Neural cell (in vitro differentiated cells): ENCODE data around the gene LGALS1. TPM values are rescaled to one million over a fixed set of nuclear protein-coding genes. Genes with fewer than 3 reads are reported as not detected.

Experiments
- H2AFZ ChIP-seq: fragments of 200-600, 300-800 bp; sonication (generic), shearing (Covaris generic); 2 replicates; pipeline ENCODE4 v1.6.0; 2014; ENCODE audit warnings: low read depth, mild to moderate bottlenecking, antibody characterized with exemption, low read length, moderate library complexity
- H3F3A ChIP-seq: fragments of 200-600 bp; shearing (Covaris generic); 2 replicates; pipeline ENCODE4 v1.6.1; 2016; ENCODE audit warnings: mild to moderate bottlenecking, moderate library complexity, mixed read lengths, antibody characterized with exemption, low read length; ENCODE audit not compliant: insufficient read depth, poor library complexity, severe bottlenecking
- H3K27ac ChIP-seq: fragments of 200-600, 300-800 bp; sonication (generic), shearing (Covaris generic); 2 replicates; pipeline ENCODE4 v1.5.1; 2014; ENCODE audit warnings: mild to moderate bottlenecking, low read length, moderate library complexity
- H3K27me3 ChIP-seq: fragments of 300-800, 200-600 bp; sonication (generic), shearing (Covaris generic); 2 replicates; pipeline ENCODE4 v1.6.0; 2014; ENCODE audit warnings: mild to moderate bottlenecking, low read depth, low read length, moderate library complexity; ENCODE audit not compliant: insufficient read depth
- H3K36me3 ChIP-seq: fragments of 300-800, 200-600 bp; sonication (generic), shearing (Covaris generic); 2 replicates; pipeline ENCODE4 v1.5.1; 2014; ENCODE audit warnings: mild to moderate bottlenecking, antibody characterized with exemption, low read length, moderate library complexity; ENCODE audit not compliant: insufficient read depth
- H3K4me2 ChIP-seq: fragments of 300-800, 200-600 bp; sonication (generic), shearing (Covaris generic); 2 replicates; pipeline ENCODE4 v1.6.0; 2014; ENCODE audit warnings: mild to moderate bottlenecking, low read length
- H3K4me3 ChIP-seq: fragments of 300-800, 200-600 bp; sonication (generic), shearing (Covaris generic); 2 replicates; pipeline ENCODE4 v1.5.1; 2014; ENCODE audit warnings: mild to moderate bottlenecking, low read length, moderate library complexity
- H3K79me2 ChIP-seq: fragments of 200-600 bp; shearing (Covaris generic); replicated peaks from 2 replicates; pipeline ENCODE4 v1.6.0; 2014; ENCODE audit warnings: mild to moderate bottlenecking, low read length, moderate library complexity; ENCODE audit not compliant: insufficient read depth
- H3K9ac ChIP-seq: fragments of 300-800, 200-600 bp; sonication (generic), shearing (Covaris generic); 2 replicates; pipeline ENCODE4 v1.6.1; 2016; ENCODE audit warnings: mild to moderate bottlenecking, low read length, mixed read lengths
- H3K9me2 ChIP-seq: fragments of 200-600 bp; shearing (Covaris generic); 2 replicates; pipeline ENCODE4 v1.6.1; 2016; ENCODE audit warnings: mild to moderate bottlenecking, low read length, mixed read lengths; ENCODE audit not compliant: insufficient read depth
- H3K9me3 ChIP-seq: fragments of 200-600, 300-800 bp; sonication (generic), shearing (Covaris generic); 2 replicates; pipeline ENCODE4 v1.6.1; 2016; ENCODE audit warnings: mild to moderate bottlenecking, mixed run types, low read length, moderate library complexity, mixed read lengths
- H4K20me1 ChIP-seq: fragments of 200-600 bp; shearing (Covaris generic); 2 replicates; pipeline ENCODE4 v1.6.1; 2016; ENCODE audit warnings: mild to moderate bottlenecking, mixed run types; ENCODE audit not compliant: insufficient read depth
- CTCF ChIP-seq: fragments of 450-650 bp; IDR thresholded peaks from 2 replicates; pipeline ENCODE4 v1.5.1; 2014; ENCODE audit warnings: antibody characterized with exemption, mild to moderate bottlenecking, moderate library complexity; ENCODE audit not compliant: poor library complexity, severe bottlenecking
- EP300 ChIP-seq: fragments of 450-650 bp; conservative IDR thresholded peaks from 2 replicates; pipeline ENCODE4 v1.6.1; 2014; ENCODE audit warnings: antibody characterized with exemption, mild to moderate bottlenecking, moderate library complexity; ENCODE audit not compliant: poor library complexity, severe bottlenecking
- EZH2 ChIP-seq: fragments of 200-600, 300-800 bp; shearing (Covaris generic), sonication (generic); IDR thresholded peaks from 2 replicates; pipeline ENCODE4 v1.6.1; 2014; ENCODE audit warnings: antibody characterized with exemption, low read length, borderline replicate concordance, mild to moderate bottlenecking; ENCODE audit not compliant: insufficient read depth, poor library complexity, severe bottlenecking
- MXI1 ChIP-seq: fragments of 450-650 bp; conservative IDR thresholded peaks from 2 replicates; pipeline ENCODE4 v1.6.1; 2014; ENCODE audit warnings: antibody characterized with exemption, mild to moderate bottlenecking; ENCODE audit not compliant: poor library complexity, severe bottlenecking
- POLR2AphosphoS5 ChIP-seq: IDR thresholded peaks from 2 replicates; pipeline ENCODE4 v1.6.1; 2012
- RAD21 ChIP-seq: fragments of 450-650 bp; conservative IDR thresholded peaks from 2 replicates; pipeline ENCODE4 v1.6.1; 2014; ENCODE audit warnings: antibody characterized with exemption, mild to moderate bottlenecking, moderate library complexity
- REST ChIP-seq: IDR thresholded peaks from 2 replicates; pipeline ENCODE4 v1.6.1; 2012; ENCODE audit warnings: borderline replicate concordance
- SMC3 ChIP-seq: fragments of 450-650 bp; conservative IDR thresholded peaks from 2 replicates; pipeline ENCODE4 v1.6.1; 2014; ENCODE audit warnings: antibody characterized with exemption, mild to moderate bottlenecking, moderate library complexity; ENCODE audit not compliant: poor library complexity
- TAF1 ChIP-seq: IDR thresholded peaks from 2 replicates; pipeline ENCODE4 v1.6.1; 2012; ENCODE audit warnings: low read depth
- polyA plus RNA-seq: library from polyadenylated mRNA; depleted of rRNA; stranded (reverse); fragments of >200 nt; gene quantifications from 2 replicates; pipeline ENCODE4 v1.2.3, GENCODE V29; 2014

Gene LGALS1
- polyA plus RNA-seq, 1 donor from 2014 or later: not detected

- Histone ChIP-seq H3K27me3 (no peaks in the 10 kb centered on the region), H3K9ac (no peak overlapping the region), H3K4me2 (no peak overlapping the region), H3F3A (no peaks in the 10 kb centered on the region), H4K20me1 (no peaks in the 10 kb centered on the region), H3K36me3 (no peaks in the 10 kb centered on the region), H3K9me2 (no peaks in the 10 kb centered on the region), H3K4me3 (no peak overlapping the region), H2AFZ (no peak overlapping the region), H3K79me2 (no peaks in the 10 kb centered on the region), H3K27ac (no peak overlapping the region), H3K9me3 (no peaks in the 10 kb centered on the region)
- TF ChIP-seq MXI1 (no peak), SMC3 (no peak), RAD21 (no peak), REST (no peak), EZH2 (no peak), CTCF (no peak)
Measured at GRCh38 chr22:37647317-37647716, 28.1 kb upstream of the LGALS1 start.

GRCh38 chr22:37647928-37648327 lies 27.5 kb upstream of the LGALS1 start:
- no peaks in the 10 kb centered on the region for H3F3A ChIP-seq
- H3K9ac ChIP-seq: no peak overlapping the region
- no peak overlapping the region for H3K27ac ChIP-seq
- H3K27me3 ChIP-seq: no peaks in the 10 kb centered on the region
- H3K36me3 ChIP-seq: no peaks in the 10 kb centered on the region
- no peak for TF ChIP-seq TAF1
- TF ChIP-seq CTCF: no peak
- no peak for TF ChIP-seq EP300
- TF ChIP-seq EZH2: no peak
- TF ChIP-seq MXI1: no peak
- TF ChIP-seq SMC3: no peak
- TF ChIP-seq REST: no peak
- TF ChIP-seq POLR2AphosphoS5: no peak
- H2AFZ ChIP-seq: no peak overlapping the region
- H3K4me2 ChIP-seq: no peak overlapping the region
- no peaks in the 10 kb centered on the region for H4K20me1 ChIP-seq
- H3K4me3 ChIP-seq: no peak overlapping the region
- no peaks in the 10 kb centered on the region for H3K79me2 ChIP-seq
- H3K9me2 ChIP-seq: no peaks in the 10 kb centered on the region
- no peaks in the 10 kb centered on the region for H3K9me3 ChIP-seq
